ENCODE data around the gene TMEM18. TPM values are rescaled to one million over a fixed set of nuclear protein-coding genes. Genes with fewer than 3 reads are reported as not detected.

TMEM18 gene
- total RNA-seq, 1 experiment from 2014 or later = 26.6 TPM

GRCh38 chr2:620471-621302 is 56.5 kb downstream of the TMEM18 start:
- no peak for DNase-seq (ENCODE audit: low read depth)

GRCh38 chr2:620004-620403 is 57.2 kb downstream of the TMEM18 start:
- no peak for DNase-seq (ENCODE audit: low read depth)

- no peak for DNase-seq (ENCODE audit: low read depth)
Observed at GRCh38 chr2:618422-618990, 58.7 kb downstream of the TMEM18 start.

- DNase-seq (ENCODE audit: low read depth) = no peak
Observed at GRCh38 chr2:618005-618404, 59.2 kb downstream of the TMEM18 start.

Data from RPMI7951 (cell line).